ENCODE measurements around the gene TTLL5. TPM values are rescaled to one million over a fixed set of nuclear protein-coding genes. Genes with fewer than 3 reads are reported as not detected.
"Not testable (repeated sequence)": the region's sequence is repeated elsewhere in the genome, so short reads cannot be mapped to it uniquely, and the experiment has no call there.

Gene TTLL5
- total RNA-seq, 2 experiments from 2014 or later: 28.9 to 43.4 TPM

- Mint-ChIP-seq H3K27ac (no peak overlapping the region), H3K27me3 (no peaks in the 10 kb centered on the region), H3K4me1 (no peaks in the 10 kb centered on the region), H3K4me3 (no peak overlapping the region), H3K9me3 (ENCODE audit: low read depth) (no peaks in the 10 kb centered on the region), H3K36me3 (no peaks in the 10 kb centered on the region)
- ATAC-seq (no peak), DNase-seq (no peak)
- CTCF ChIA-PET: interaction anchor here (1.1 to 6.5 kb wide), 13 partner anchors 8 to 232 kb away, joined by 3 to 118 read pairs (median 5); partner anchors contain the start of genes IFT43 and TGFB3
These were observed 244.3 kb downstream of the TTLL5 start for GRCh38 chr14:75905147-75905904.

- CTCF ChIA-PET: interaction anchor here (0.6 to 6.5 kb wide), 31 partner anchors 9 to 481 kb away, joined by 3 to 118 read pairs (median 4); partner anchors contain the start of genes IFT43 and TGFB3
- no peaks in the 10 kb centered on the region for H3K27me3 Mint-ChIP-seq
- no peak overlapping the region for H3K27ac Mint-ChIP-seq
- H3K4me1 Mint-ChIP-seq: no peaks in the 10 kb centered on the region
- H3K36me3 Mint-ChIP-seq: no peaks in the 10 kb centered on the region
- no peaks in the 10 kb centered on the region for H3K9me3 Mint-ChIP-seq (ENCODE audit: low read depth)
- H3K4me3 Mint-ChIP-seq: no peak overlapping the region
- no peak for DNase-seq
- no peak for ATAC-seq
These were observed 245.2 kb downstream of the TTLL5 start for GRCh38 chr14:75906228-75906627.

DNA sequence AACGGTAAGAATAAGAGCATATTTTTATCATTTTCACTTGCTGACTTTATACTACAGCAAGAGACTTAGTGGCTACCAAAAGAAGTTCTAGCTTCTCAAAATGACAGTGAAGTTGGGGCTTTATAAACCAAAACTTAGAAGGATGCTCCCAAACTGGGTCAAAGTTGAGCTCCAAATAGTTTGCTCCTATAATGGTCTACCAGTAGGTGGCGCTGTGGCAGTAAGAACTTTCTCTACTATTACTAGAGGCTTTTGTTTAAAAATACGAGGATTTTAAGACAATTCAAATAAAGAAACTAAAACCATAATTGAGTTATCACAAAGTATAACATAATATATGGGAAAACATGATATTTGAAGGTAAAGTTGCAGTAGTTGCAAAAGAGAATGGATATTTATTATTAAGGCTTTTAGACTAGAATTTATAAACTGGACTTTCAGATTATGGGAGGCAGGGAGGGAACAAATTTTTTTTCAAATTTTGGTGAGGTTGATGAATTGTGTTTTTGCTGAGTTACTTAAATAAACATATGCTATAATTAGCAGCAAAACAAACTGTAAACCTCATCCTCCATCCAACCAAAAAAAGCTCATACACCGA lies 245.7 kb downstream of the TTLL5 start:
- Mint-ChIP-seq H3K9me3 (ENCODE audit: low read depth) (no peaks in the 10 kb centered on the region), H3K27ac (no peak overlapping the region), H3K27me3 (no peaks in the 10 kb centered on the region), H3K4me1 (no peaks in the 10 kb centered on the region), H3K4me3 (no peak overlapping the region), H3K36me3 (no peaks in the 10 kb centered on the region)
- no peak for ATAC-seq
- CTCF ChIA-PET: interaction anchor here (0.6 to 6.5 kb wide), 32 partner anchors 9 to 480 kb away, joined by 3 to 118 read pairs (median 4); partner anchors contain the start of genes IFT43 and TGFB3
- peak; percentile 75 for DNase-seq

DNA sequence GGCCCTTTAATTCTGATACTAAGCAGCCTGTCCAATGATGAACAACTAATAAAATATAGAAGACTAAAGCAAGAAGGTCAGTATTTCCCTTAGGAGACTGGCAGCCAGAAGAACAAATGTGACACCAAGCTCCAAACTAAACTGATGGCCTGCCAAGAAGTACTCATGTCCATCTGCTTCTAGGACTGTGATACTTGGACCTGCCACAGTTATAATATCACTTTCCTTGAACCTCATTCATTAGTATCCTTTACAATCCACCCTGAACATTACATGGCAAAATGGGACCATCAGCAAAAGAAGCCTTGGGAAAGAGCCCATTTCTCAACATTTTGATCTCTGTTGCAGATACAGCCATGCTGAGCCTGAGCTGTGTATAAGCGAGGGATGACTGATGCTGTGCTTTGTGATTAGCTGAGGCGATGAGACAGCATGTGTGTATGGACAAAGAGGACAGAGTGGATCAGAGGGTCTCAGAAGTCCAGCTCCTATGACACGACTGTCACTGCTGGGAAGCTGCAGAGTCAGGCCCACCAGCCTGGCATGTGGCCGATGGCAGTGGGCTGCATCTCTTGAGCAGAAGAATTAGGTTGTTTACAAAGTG lies 246.8 kb downstream of the TTLL5 start:
- ATAC-seq: no peak
- Mint-ChIP-seq H3K9me3 (ENCODE audit: low read depth) (no peaks in the 10 kb centered on the region), H3K4me1 (no peaks in the 10 kb centered on the region), H3K4me3 (no peak overlapping the region), H3K27ac (no peak overlapping the region), H3K27me3 (no peaks in the 10 kb centered on the region), H3K36me3 (no peaks in the 10 kb centered on the region)
- CTCF ChIA-PET: interaction anchor here (1.3 to 6.5 kb wide), 14 partner anchors 9 to 443 kb away, joined by 3 to 118 read pairs (median 7); partner anchors contain the start of genes IFT43 and TGFB3
- DNase-seq: no peak

GRCh38 chr14:75909630-75910029 lies 248.6 kb downstream of the TTLL5 start:
- no peak overlapping the region for H3K27ac Mint-ChIP-seq

GRCh38 chr14:75910048-75910447 lies 249.0 kb downstream of the TTLL5 start:
- CTCF ChIA-PET: interaction anchor here (6.5 kb wide), 1 partner anchor 73 kb away, joined by 118 read pairs; the partner anchor contains the start of genes IFT43 and TGFB3
- ATAC-seq (no peak), DNase-seq (no peak)

More at GRCh38 chr14:75909630-75910029, 248.6 kb downstream of the TTLL5 start:
- Mint-ChIP-seq H3K9me3 (ENCODE audit: low read depth) (no peaks in the 10 kb centered on the region), H3K36me3 (no peaks in the 10 kb centered on the region), H3K27me3 (no peaks in the 10 kb centered on the region), H3K4me3 (no peak overlapping the region), H3K4me1 (no peaks in the 10 kb centered on the region)
- no peak for ATAC-seq
- DNase-seq: no peak
- CTCF ChIA-PET: interaction anchor here (6.5 kb wide), 1 partner anchor 73 kb away, joined by 118 read pairs; the partner anchor contains the start of genes IFT43 and TGFB3

DNA sequence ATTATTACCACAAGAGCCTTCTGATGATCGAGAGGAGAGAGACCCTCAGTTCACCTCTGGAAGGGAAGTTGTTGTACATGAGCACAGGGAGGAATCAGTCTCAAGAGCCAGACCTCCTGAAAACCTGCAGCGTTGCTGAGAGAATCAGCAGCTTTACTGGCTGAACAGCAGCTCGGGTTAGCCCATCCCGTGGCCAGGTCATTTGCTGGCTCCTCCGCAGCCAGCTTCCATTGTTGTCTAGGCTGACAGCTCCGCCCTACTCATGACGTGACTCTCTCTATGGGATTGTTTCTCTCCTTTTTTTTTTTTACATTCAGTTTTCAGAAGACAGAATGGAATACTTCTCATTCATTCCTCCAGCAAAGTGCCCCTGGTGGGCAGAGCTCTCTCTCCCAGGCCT lies 250.8 kb downstream of the TTLL5 start:
- H3K36me3 Mint-ChIP-seq: no peaks in the 10 kb centered on the region
- CTCF ChIA-PET: interaction anchor here (1.4 kb wide), 1 partner anchor 70 kb away, joined by 5 read pairs; the partner anchor contains the start of gene TGFB3
- H3K4me3 Mint-ChIP-seq: no peak overlapping the region
- H3K9me3 Mint-ChIP-seq (ENCODE audit: low read depth): no peaks in the 10 kb centered on the region
- no peaks in the 10 kb centered on the region for H3K4me1 Mint-ChIP-seq
- H3K27ac Mint-ChIP-seq: no peak overlapping the region
- ATAC-seq (no peak), DNase-seq (no peak)
- H3K27me3 Mint-ChIP-seq: no peaks in the 10 kb centered on the region

More at GRCh38 chr14:75910048-75910447, 249.0 kb downstream of the TTLL5 start:
- Mint-ChIP-seq H3K4me1 (no peaks in the 10 kb centered on the region), H3K4me3 (no peak overlapping the region), H3K36me3 (no peaks in the 10 kb centered on the region), H3K9me3 (ENCODE audit: low read depth) (no peaks in the 10 kb centered on the region), H3K27me3 (no peaks in the 10 kb centered on the region), H3K27ac (no peak overlapping the region)

- no peak for DNase-seq
- Mint-ChIP-seq H3K9me3 (ENCODE audit: low read depth) (no peaks in the 10 kb centered on the region), H3K27ac (no peak overlapping the region), H3K36me3 (no peaks in the 10 kb centered on the region), H3K4me1 (no peaks in the 10 kb centered on the region), H3K27me3 (no peaks in the 10 kb centered on the region), H3K4me3 (no peak overlapping the region)
- CTCF ChIA-PET: no interaction called here
- no peak for ATAC-seq
These were observed 252.1 kb downstream of the TTLL5 start for GRCh38 chr14:75913183-75913582.

- H3K4me1 Mint-ChIP-seq: no peaks in the 10 kb centered on the region
- H3K36me3 Mint-ChIP-seq: no peaks in the 10 kb centered on the region
These were observed 254.0 kb downstream of the TTLL5 start for GRCh38 chr14:75915045-75915444.

DNA sequence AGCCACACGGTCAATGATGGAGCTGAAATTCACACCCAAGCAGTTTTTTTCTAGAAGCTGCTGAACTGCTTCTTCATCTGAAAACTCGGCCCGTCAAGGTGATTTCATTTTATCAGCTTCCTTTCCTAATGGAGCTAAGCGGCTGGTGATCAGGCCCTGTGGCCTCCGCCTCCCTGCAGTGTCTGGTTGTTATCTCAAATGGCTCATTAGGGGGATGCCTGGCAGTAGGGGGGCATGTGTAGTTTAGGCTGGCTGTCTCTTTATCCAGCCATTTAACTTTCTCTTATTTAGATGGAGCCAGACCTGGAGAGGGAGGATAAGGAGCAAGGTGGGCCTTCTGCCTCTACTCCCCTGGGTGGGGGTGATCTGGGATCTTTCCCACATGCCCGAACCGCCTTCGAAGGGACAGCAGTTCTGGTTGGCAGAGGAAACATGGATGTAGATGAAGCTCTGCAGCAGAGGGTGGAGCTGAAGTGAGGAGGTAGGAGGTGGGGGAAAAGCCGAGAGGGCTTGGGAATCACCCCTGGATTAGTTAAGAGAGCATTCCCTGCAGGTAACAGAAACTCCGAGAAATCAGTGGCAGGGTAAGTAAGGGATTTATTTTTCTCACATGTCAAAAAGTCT lies 256.4 kb downstream of the TTLL5 start:
- no peak for ATAC-seq
- H3K27ac Mint-ChIP-seq: no peak overlapping the region
- CTCF ChIA-PET: interaction anchor here (3.7 kb wide), 1 partner anchor 10 kb away, joined by 19 read pairs; no protein-coding TSS in a partner anchor
- no peak overlapping the region for H3K4me3 Mint-ChIP-seq
- DNase-seq: no peak
- H3K9me3 Mint-ChIP-seq (ENCODE audit: low read depth): peaks cover 2% of the 10 kb centered on the region
- no peaks in the 10 kb centered on the region for H3K4me1 Mint-ChIP-seq
- no peaks in the 10 kb centered on the region for H3K27me3 Mint-ChIP-seq
- H3K36me3 Mint-ChIP-seq: peaks cover 9% of the 10 kb centered on the region

More at GRCh38 chr14:75915045-75915444, 254.0 kb downstream of the TTLL5 start:
- Mint-ChIP-seq H3K4me3 (no peak overlapping the region), H3K9me3 (ENCODE audit: low read depth) (no peaks in the 10 kb centered on the region), H3K27ac (no peak overlapping the region), H3K27me3 (no peaks in the 10 kb centered on the region)
- no peak for DNase-seq
- no peak for ATAC-seq
- CTCF ChIA-PET: no interaction called here

- no peak for ATAC-seq
- no peak overlapping the region for H3K4me3 Mint-ChIP-seq
- CTCF ChIA-PET: interaction anchor here (3.7 kb wide), 1 partner anchor 11 kb away, joined by 19 read pairs; no protein-coding TSS in a partner anchor
These were observed 256.9 kb downstream of the TTLL5 start for GRCh38 chr14:75917946-75918335.

DNA sequence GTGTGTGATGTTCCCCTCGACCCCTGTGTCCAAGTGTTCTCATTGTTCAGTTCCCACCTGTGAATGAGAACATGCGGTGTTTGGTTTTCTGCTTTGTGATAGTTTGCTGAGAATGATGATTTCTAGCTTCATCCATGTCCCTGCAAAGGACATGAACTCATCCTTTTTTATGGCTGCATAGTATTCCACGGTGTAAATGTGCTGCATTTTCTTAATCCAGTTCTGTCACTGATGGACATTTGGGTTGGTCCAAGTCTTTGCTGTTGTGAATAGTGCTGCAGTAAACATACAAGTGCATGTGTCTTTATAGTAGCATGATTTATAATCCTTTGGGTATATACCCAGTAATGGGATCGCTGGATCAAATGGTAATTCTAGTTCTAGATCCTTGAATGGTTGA lies 259.4 kb downstream of the TTLL5 start:
- H3K9me3 Mint-ChIP-seq (ENCODE audit: low read depth); CTCF ChIA-PET; H3K27ac Mint-ChIP-seq; DNase-seq; H3K36me3 Mint-ChIP-seq; H3K27me3 Mint-ChIP-seq; ATAC-seq; H3K4me1 Mint-ChIP-seq; H3K4me3 Mint-ChIP-seq: not testable (repeated sequence)

More at GRCh38 chr14:75917946-75918335, 256.9 kb downstream of the TTLL5 start:
- DNase-seq: no peak
- H3K36me3 Mint-ChIP-seq: peaks cover 9% of the 10 kb centered on the region
- H3K27ac Mint-ChIP-seq: no peak overlapping the region
- no peaks in the 10 kb centered on the region for H3K27me3 Mint-ChIP-seq
- peaks cover 2% of the 10 kb centered on the region for H3K9me3 Mint-ChIP-seq (ENCODE audit: low read depth)
- H3K4me1 Mint-ChIP-seq: no peaks in the 10 kb centered on the region
